ENCODE results near the gene ARFGAP1.
"Not testable (repeated sequence)": the region's sequence is repeated elsewhere in the genome, so short reads cannot be mapped to it uniquely, and the experiment has no call there.

Gene ARFGAP1

DNA sequence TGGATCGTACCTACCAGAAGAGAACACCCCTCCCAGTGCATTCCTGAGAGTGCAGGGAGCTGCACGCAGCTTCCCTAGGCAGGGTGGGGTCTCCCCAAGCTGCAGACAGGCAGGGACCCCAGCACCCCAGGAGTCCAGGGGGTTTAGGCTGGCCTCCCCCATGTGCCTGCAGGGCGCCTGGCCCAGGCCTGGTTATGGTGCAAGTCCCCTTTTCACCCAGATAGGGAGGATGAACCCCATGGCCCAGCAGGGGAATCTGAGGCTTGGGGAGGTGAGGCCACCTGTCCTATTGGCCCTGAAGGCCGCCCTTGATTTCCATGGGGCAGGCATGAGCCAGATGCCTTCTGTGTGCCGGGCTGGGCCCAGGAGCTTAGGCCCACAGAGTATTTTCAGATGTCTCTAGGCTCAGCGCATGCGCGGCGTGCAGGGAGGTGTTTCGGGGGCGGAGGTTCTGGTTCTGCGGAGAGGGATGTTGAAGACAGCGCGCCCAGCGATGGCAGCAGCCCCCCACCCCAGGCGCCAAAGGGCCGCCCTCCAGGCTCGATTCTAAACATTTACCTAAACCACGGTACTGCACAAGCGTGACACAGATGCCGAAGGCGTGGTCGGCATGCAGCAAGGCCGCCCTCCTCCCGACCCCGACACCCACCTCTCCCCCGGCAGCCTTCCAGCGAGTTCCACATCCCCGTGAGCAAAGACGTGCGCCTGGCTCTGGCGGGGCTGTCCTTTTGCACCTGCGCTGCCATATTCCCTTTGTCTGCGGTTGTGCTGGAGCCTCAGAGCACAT, 49.7 kb downstream of the ARFGAP1 start:
- DNase-seq = no peak

DNA sequence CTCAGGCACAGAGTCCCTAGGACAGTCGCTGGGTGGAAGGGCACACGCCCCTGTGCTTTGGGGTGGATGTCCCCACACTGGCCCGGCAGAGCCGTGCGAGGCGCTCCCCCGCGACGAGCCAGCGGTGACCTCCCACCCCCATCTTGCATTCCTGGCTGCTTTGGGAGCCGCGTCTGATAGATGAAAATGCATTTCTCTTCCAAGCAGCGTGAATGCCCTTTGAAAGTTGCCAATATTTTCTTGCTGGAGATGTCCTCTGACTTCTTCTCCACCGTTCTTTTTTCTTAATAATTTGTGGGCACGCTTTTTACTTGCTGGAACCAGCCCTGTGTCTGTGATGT, 50.3 kb downstream of the ARFGAP1 start:
- DNase-seq = no peak

DNA sequence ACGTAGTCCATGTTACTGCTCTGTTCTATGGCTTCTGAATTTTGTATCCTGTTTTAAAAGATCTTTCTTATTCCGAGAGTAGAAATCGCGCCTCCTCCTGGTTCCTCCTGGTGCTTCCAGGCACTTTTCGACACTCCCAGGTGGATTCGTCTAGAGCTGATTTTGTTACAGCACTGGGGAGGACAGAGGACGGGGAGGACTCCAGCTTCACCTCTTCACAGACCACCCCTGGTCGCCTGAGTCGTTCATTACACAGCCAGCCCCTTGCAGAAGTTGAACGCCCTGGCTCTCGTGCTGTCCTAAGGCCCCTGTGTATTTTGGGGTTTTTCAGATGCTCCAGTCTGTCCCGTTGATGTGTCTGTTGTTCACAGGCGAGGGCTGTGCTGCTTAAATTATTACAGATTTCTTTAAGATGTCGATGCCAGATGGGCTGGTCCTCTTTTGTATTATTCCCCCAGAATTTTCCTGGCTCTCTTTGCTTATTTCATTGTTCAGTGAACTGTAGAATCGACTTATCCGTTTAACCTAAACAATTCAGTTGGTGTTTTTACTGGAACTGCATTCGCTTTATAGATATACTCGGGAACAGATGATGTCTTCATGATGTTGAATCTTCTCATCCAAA, 50.9 kb downstream of the ARFGAP1 start:
- DNase-seq = no peak

DNA sequence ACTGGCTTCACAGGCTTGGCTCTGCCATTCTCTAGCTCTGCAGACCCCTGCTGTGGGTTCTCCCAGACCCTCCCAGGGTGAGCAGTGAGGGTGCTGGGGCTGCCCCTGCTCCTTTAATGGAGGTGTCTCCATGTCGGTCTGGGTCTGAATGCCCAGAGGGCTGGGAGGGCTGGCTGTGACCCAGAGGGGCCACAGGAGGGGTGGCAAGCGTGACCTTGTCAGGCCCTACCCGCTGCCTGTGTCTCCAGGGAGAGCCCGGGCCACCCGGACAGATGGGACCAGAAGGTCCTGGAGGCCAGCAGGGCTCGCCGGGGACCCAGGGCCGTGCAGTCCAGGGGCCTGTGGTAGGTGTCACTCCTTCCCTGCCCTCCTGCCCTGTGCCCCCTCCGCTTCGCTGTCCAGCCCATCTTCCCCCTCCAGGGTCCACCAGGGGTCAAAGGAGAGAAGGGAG, 52.4 kb downstream of the ARFGAP1 start:
- no peak for DNase-seq

DNA sequence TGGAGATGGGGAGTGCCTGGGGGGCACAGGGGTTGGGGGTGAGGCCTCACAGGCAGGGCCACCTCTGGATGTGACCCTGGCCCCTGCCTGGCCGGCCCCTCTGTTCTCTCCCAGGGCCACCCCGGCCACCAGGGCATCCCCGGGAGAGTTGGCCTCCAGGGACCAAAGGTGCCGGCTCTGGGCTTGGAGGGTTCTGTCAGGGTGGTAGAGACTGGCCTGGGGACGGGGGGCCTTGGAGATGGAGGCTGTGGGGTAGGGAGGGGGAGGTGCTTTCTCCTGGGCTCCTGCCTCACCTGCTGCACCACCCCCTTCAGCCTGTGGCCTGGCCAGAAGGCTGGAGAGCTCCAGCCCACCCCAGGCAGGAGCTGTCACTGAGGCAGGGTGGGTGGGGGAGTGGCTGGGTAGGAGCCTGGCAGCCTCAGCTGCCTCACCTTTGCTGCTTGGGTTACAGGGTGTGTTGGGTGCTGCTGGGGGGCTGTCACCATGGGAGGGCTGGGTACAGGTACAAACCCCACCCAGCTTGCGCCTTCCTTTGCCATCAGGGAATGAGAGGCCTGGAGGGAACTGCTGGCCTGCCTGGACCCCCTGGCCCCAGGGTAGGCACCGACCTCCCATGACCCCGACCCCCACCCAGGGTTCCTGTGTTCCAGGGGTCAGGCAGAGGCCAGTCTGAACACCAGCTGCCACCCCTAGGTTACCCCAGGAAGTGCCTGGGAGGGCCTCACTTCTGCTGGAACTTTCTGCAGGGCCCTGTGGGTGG, 53.1 kb downstream of the ARFGAP1 start:
- DNase-seq = no peak

DNA sequence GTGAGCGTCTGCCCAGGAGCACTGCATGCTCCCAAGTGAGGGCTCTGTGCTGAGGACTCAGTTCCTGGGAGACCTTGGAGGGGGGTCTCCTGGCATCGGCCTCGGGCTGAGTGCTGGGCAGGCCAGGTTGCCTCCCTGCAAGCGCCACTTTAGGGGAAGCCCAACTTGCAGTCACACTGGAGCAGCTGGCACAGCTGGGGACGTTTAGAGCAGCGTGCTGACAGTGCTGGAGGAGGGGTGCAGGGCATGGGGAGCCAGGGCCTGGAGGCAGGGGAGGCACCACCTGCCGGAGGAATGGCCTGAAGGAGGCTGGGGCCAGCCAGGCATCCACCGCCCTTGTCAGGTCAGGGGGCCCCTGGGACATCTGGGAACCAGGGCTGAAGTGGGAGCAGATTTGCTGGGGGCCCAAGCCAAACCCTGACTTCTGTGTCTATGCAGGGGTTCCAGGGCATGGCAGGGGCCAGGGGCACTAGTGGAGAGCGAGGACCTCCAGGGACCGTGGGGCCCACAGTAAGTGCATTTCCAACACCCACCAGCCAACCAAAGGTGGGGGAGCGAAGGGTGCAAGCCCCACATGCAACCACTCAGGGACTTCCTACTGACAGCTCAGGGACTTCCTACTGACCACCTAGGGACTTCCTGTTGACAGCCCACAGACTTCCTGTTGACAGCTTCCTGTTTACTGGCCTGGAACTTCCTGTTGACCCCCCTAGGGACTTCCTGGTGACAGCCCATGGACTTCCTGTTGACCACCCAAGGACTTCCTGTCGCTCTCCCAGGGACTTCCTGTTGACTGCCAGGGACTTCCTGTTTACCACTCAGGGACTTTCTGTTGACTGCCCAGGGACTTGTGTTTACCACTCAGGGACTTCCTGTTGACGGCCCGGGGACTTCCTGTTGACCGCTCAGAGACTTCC, 54.0 kb downstream of the ARFGAP1 start:
- no peak for DNase-seq

DNA sequence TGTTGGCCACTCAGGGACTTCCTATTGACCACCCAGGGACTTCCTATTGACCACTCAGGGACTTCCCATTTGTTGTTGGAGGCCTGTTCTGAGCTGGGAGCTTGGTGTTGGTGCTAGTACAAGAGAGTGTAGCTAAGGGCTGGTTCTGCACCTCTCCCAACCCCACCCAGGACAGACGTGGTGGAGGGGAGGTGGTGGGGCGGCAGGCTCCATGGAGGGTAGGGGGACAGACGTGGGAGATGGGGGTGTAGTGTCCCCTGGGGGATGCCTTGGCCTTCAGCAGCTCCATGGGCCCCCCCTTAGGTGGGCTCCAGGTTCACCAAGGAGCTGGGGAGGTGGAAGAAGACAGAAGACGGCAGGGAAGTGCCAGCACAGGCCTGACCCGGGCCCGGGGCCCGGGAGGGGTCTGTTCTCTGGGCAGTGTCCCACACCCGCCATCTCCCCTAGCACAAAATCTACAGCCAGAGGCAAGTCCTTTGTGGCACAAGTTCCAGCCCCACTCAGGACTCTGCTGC, 54.7 kb downstream of the ARFGAP1 start:
- no peak for DNase-seq

DNA sequence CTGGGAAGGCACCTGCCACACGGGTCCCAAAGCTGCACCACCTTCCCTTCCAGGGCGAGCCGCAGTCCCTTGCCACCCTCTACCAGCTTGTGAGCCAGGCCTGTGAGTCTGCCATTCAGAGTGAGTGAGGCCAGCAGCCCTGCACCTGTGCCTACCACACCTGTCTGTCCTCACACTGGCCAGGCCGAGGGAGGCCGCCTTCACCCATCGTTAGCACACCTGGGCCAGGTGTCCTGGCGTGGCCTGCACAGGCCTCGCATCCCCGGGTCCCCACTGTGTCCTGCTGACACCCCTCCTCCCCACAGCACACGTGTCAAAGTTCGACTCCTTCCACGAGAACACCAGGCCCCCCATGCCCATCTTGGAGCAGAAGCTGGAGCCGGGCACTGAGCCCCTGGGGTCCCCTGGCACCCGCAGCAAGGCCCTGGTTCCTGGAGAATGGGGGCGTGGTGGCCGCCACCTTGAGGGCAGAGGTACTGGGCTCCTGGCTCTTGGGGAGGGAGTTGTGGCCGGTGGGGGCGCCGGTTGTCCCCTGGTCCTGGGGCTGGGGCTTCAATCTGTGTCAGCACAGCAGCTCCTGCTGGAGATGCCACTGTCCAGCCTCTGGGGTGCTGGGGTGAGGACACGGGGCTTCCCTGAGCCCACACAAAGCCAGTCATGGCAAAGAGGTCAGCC, 55.5 kb downstream of the ARFGAP1 start:
- DNase-seq = no peak

DNA sequence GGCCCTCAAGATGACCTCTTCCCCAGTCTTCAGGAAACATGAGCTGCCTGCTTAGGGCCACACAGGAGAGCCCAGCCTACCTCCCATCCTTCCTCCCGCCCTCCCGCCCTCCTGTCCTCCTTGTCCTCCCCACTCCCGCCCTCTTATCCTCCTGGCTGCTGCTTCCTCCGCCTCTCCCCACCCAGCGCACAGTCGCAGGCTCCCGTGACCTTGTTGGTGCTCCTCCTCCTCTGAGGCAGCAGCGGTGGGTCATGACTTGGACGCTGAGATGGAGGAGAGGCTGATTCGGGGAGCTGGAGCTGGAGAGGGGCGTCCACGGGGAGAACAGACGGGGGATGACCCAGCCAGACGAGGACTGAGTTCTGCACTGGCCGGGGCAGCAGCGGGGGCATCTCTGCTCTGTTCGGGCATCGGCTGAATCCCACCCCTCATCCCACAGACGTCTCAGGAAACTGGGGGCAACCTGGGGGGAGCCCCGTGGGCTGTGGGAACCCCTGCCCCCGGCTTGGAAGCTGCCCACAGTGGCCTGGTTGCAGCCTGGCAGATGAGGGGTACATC, 56.2 kb downstream of the ARFGAP1 start:
- DNase-seq = no peak

DNA sequence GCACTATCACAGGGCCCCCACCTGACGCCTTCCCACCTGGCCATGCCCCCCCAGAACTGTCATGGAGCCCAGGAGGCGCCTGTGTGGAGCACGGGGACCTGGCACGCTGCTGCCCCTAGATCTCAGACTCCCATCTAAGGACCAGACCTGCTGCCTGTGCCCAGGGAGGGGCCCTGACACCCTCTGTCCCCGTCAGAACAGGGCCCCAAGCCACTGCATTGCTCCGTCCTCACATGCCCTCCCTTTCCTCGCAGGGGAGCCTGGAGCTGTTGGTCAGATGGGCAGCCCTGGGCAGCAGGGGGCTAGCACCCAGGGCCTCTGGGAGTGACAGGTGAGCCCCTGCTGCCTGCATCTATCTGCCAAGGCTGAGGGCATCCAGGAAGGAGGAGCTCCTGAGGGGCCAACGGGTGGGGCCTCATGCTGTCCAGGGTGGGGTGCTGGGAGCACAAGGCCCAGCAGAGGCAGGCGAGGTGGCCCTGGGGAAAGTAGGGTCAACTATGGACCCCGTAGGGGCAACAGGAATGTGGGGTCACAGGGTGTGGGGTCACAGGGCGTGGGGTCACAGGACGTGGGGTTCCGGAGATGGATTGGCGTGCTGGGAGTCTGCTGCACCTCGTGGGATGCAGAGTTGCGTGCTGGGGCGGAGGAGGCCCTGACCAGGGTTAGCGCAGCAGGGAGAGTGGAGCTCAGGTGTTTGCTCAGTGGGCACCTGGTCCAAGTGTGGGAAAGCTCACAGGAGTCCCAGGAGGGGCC, 56.9 kb downstream of the ARFGAP1 start:
- no peak for DNase-seq

DNA sequence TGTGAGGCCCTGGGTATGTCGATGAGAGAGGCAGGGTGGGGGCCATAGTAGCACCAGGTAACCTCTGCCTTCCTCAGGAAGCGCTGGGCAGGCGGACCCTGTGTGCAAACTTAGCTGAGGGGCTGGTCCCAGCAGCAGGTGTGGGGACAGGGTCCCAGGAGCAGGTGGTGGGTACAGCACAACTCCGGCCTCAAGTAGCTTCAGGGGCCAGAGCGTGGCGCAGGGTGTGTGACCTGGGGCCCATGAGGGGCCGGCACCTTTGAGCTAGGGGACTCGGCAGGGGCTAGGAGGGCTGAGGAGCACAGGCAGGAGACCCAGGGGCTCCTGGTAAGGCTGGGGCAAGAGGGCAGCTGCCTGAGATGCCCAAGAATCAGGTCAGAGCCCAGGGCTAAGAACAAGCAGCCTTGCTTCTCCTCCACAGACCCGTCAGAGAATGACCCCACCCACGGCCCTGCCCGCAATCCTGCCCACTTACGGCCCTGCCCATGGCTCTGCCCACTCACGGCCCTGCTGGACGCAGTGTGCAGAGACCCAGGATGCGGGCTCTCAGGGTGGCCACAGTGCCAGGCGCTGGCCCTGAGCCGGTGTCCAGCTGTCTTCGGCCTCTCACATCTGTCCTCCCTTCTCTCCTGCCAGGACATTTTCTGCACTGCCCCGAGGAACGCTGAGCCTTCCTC, 57.6 kb downstream of the ARFGAP1 start:
- no peak for DNase-seq

DNA sequence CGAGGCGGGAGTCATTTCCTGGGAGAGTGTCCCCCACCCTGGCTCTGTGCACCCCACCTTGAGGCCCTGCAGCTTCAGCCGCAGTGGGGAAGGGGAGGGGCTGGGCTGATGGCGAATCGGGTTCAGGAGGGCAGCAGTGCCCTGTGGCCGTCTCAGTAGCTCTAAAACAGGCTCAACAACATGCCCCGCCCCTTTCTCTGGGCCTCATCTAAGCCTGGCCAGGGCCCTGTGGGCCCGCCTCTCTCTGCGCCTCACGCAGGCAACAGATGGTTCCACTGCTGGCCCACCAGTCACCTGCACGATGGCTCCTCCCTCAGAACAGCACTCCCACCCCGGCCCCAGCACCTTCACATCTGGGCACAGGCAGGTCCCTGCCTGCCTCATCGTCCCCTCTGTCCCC, 58.3 kb downstream of the ARFGAP1 start:
- DNase-seq = no peak

DNA sequence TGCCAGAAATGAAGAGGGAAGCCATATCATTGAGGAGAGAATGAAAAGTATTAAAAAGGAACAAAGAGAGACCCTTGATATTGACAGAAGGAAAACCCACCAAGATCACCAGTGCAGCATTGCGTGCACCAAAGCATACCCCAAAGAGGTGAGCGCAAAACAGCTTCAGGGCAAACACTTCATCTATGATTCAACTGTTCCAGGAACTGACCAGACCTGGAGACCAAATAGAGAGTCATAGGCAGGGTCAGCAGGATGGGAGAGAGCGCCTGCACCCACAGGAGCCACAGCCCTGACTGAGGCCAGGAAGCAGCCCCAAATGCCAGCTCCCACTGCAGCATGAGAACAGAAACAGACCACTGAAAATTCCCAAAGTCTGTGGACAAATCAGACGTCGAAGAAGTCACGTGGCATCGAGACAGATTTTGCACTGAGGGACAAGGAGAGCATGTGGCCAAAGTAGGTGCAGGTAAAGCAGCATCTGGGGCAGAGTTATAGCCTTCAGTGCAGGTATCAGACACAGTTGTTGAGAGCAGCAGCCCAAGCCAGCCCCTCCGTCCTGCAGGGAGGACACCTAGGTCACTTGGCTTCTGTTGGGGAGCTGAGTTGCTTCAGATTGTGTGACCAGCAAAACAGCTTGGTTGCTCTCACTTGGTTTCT, 59.3 kb downstream of the ARFGAP1 start:
- no peak for DNase-seq

DNA sequence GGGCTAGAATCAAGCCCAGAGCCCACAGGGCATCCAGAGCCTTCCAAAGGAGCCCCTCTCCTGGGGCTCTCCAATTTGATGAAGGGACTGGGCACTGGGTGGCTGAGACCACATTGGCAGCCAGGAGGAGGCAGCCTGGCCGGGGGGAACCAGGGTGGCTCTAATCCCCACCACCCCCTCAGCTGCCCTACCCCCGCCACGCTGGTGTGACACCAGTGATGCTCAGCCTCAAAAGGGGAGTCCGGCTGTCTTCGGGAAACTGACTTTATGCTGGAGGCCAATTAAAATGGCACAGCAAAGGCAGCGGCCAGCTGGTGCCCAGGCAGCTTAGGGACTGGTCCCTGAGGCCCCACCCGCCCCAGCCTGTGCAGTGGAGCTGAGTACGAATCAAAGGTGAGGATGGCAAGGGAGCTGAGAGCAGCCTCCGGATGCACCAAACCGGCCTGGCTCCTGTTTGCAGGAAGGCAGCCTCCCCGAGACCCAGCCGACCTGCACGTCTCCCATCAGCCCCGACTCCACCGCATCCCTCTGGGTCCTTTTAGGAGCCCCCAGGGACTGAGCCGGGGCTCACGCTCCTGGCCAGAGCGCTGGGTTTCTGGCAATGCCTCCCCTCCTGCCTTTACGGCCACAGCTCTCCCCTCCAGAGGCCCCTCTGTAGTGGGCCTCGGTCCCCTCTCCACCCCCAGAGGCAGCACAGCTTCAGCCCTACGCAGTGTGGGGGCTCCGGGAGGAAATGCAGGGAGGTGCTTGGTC, 60.1 kb downstream of the ARFGAP1 start:
- DNase-seq = no peak

DNA sequence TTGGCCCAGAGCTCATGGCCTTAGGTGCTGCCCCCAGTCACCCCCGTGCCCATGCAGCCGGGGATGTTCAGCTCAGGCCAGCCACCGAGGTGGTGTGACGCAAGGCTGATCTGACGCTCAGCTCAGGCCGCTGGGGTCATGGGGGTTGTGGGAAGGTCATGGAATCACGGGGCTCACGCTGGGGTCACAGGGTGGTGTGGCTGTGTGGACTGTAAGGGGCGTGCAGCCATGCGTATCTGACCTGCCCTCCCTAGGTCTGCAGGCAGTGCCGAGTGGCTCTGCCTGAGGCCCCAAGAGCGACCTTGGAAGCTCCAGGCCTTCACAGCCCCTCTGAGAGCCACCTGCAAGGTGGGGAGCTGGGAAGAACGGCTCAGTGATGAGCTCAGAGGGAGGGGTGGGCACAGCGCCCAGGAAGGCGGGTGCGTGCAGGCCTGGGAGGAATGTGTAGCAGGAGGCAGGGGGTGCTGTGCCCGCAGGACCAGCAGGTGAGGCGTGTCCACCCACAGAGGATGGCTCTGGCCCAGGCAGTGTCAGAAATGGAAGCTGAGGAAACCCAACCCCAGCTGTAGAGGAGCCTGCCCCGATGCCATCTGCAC, 60.7 kb downstream of the ARFGAP1 start:
- no peak for DNase-seq

DNA sequence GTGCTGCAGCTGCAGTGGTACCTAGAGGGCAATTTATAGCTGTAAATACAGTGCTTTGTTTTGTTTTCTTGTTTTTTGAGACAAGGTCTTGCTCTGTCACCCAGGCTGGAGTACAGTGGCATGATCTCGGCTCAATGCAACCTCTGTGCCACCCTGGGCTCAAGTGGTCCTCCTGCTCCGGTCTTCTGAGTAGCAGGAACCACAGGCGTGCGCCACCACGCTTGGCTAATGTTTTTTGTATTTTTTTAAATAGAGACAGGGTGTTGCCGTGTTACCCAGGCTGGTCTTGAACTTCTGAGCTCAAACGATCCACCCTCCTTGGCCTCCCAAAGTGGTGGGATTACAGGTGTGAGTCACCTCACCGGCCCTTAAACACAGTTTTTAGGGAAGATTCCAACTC, 61.7 kb downstream of the ARFGAP1 start:
- no peak for DNase-seq

DNA sequence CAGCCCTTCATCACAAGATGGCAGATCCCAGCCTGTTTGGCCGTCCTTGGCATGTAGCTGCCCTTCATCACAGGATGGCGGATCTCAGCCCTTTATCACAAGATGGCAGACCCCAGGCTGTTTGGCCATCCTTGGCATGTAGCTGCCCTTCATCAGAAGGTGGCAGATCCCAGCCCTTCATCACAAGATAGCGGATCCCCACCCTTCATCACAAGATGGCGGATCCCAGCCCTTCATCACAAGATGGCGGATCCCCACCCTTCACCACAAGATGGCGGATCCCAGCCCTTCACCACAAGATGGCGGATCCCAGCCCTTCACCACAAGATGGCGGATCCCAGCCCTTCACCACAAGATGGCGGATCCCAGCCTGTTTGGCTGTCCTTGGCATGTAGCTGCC, 62.4 kb downstream of the ARFGAP1 start:
- not testable (repeated sequence) for DNase-seq

DNA sequence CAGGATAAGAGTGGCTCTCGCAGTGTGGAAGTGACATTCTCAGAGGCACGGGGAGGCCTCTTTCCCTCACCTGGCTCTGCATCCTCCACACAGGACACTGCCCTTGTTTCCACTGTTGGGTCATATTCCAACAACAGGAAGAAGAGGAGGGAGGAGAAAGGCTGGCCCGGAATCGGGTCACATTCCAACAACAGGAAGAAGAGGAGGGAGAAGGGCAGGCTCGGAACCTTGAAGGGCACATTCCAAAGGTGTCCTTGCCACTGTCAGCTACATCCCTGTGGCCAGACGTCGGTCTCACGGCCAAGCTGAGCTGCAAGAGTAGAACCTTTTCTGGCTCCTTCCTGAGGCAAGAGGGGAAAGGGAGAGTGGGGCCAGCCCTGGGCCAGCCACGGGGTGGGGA, 63.1 kb downstream of the ARFGAP1 start:
- DNase-seq = no peak
